Activated CD4-positive, alpha-beta T cell treated with anti-CD3 and anti-CD28 coated beads, Interleukin-2, amount 50 U/mL, for 48 hours (primary cell): ENCODE measurements around the gene SULT1A2.
"Not testable (repeated sequence)": the region's sequence is repeated elsewhere in the genome, so short reads cannot be mapped to it uniquely, and the experiment has no call there.

Source experiments
- DNase-seq, 2 experiments: peaks; one replicate each; pipeline ENCODE4 v3.0.0-alpha.2; 2020

Gene SULT1A2

DNA sequence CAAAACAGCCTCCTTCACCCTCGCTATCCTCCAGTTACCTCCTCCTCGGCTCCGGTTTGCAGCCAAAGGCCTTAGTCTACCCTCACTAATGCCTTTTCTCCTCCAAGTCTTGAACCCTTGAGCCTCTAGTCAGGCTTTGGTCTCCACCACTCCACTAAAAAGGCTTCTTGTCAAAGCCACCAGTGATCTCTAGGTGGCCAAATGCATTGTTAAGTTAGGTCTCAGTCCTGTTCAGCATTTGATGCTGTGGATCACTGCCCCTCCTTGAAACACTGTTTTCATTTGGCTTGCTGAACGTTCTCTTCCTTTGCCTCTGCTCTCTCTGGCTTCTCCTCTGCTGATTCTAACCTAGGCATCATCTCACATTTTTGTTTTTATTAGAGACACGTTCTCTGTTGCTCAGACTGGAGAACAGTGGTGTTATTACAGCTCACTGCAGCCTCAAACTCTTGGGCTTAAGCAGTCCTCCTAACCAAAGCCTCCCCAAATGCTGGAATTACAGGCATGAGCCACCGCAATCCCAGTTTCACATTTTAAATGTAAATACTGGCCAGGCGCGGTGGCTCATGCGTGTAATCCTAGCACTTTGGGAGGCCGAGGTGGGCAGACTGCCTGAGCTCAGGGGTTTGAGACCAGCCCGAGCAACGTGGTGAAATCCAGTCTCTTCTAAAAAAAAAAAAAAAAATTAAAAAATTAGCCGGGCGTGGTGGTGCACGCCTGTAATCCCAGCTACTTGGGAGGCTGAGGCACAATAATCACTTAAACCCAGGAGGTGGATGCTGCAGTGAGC lies 42.0 kb downstream of the SULT1A2 start:
- no peak for DNase-seq

DNA sequence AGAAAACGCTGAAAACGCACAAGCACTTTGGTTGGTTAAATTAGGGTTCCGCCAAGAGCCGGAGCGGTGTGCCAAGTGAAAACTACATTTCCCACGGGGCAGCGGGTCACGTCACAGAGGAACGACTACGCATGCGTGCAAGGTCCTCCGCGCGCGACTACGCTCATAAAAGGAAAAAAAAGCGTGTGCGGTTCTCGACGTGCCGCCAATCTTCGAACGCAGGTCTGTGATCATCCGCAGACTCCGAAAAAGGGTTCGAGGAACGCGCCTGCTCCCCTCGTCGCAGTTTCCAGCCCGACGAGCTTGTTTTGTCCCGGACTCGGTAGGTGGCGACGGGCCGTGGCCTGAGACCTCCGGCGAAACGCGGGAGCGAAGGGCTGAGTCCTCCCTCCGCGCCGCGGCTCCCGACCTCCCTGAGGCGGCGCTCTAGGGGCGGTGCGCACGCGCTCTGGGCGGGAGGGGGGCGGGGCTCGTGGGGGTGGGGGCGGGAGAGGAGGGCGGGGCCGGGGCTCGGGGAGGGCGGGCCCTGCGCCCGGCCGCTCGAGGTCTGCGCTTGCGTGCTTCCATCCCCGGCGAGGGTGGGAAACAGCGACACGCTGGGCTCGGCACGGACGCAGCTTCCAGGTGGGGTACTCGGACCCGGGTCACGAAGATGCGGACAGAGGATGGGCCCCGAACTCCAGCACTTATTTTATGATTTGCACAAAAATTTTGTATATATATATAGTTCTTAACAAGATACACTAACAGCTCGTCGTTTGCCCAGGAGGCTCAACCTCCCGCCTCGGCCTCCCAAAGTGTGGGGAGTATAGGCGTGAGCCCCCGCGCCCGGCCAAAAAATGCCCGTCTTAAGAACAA lies 42.8 kb downstream of the SULT1A2 start, which contains the start of gene SGF29:
TSS of gene SGF29 (plus strand) at position 145 of the 858 bp plus-strand sequence. CDS start 27,150 bp downstream, outside the sequence.
- DNase-seq, result peak; percentile 92 to 93

DNA sequence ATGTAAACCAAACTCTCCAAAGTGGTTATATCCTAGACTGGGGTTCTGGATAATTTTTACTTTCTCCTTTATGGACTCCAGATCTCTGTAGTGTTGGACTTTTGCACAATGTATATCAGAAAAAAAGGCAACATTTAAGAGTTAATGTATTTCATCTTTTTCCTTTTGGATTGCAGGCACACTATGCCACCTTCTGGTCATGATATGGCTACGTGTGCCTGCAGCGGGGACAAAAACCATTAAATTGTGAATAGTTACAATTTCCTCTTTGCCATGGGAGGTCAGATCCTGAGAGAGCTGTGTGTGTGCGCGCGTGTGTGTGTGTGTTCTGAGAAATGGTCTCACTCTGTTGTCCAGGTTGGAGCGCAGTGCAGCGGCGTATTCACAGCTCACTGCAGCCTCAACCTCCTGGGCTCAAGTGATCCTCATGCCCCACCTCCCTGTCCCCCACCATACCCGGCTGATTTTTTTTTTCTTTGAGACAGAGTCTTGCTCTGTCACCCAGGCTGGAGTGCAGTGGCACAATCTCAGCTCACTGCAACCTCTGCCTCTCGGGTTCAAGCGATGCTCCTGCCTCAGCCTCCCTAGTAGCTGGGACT lies 47.5 kb downstream of the SULT1A2 start:
- no peak for DNase-seq

DNA sequence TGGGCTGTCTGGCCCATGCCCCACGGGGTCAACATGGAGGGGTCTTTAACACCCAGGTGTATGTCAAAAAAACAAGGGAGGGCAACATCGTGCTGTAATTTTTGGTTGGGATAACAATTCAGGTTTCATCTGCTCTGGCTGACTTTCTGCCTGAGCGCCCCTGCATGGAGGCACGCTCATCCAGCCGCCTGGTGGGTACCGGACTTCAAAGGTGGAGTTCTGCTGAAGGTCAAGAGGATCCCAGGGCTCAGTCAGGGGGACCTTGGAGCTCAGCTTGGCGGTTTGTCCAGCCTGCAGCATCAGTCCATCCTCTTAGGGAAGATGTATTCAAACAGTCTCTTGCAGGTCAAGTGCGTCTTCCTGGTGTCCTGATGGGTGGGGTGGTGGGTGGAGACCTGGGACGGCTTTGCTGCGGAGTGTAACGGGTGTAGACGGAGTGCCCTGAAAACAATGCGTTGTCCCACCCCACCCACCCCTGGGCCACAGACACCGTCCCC lies 48.5 kb downstream of the SULT1A2 start:
- no peak for DNase-seq

DNA sequence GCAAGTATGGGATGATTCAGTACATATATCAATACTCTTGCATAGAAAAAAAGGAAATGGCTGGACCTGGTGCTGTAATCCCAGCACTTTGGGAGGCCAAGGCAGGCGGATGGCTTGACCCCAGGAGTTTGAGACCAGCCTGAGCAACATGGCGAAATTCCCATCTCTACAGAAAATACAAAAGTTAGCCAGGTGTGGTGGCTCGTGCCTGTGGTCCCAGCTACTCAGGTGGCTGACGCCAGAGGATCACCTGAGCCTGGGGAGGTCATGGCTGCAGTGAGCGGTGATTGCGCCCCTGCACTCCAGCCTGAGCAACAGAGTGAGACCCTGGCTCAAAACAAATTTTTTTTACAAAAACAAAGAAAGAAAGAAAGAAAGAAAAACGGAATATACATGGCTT lies 50.2 kb downstream of the SULT1A2 start:
- no peak for DNase-seq

DNA sequence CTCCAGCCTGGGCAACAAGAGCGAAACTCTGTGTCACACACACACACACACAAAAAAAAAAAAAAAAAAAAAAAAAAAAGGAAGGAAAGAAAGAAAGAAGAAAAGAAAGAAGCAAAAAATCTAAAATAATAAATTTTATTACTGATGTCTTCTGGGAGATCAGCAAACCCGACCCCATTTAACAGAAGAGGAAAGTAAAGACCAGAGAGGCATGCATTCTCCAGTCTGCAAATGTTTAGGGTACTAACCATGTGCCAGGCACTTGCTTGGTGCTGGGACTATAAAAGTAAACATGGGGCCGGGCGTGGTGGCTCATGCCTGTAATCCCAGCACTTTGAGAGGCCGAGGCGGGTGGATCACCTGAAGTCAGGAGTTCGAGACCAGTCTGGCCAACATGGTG lies 50.9 kb downstream of the SULT1A2 start:
- DNase-seq, result not testable (repeated sequence)

DNA sequence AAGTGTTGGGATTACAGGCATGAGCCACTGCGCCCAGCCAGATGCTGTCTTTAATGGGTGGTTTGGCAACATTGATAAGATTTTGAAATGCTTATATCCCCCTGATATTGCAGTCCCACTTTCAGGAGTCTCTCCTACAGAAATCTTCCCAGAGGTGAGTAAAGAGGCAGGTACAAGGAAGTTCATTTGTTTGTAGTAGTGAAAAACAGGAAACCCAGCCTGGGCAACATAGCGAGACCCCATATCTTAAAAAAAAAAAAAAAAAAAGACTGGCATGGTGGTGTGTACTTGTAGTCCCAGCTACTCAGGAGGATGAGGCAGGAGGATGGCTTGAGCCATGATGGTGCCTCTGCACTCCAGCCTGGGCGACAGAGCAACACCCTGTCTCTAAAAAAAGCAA lies 51.9 kb downstream of the SULT1A2 start:
- DNase-seq, result no peak

DNA sequence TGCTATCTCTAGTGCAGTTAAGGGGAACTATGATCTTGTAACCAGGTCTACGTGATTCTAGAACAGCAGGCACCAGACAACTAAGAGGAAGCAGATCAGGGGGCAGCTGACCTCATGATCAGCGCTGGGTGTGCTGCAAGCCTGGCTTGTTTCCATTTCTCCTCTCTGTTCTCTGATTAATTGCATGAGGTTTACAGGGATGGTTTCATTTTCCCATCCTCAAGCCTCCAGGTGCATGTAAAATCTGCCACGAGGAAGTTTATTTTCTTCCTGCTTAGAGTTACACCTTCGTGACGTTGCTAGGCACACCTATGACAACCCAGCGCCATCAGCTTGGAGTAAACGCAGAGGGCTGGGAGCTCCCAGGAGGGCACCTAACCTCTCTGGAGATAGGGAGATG lies 53.8 kb downstream of the SULT1A2 start:
- no peak for DNase-seq

DNA sequence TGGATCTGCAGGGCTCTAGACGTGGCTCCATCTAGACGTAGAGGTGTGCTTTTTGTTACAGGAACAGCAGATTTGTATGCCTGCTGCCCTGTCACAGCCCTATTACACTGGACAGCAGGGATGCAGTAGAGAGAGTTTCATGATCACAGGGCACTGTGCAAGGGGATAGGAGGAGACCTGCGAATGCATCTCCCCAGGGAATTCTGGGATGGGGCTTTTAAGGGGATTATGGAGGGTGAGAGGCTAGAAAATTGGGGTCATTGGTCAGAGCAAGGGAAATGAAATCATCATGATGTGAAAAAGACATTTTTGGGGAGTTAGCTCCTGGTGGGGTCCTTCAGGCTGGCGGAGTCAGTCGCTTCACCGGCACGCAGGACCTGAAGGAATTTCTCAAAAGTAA lies 54.2 kb downstream of the SULT1A2 start:
- DNase-seq, result no peak
